Measurements from ENCODE around the gene CYP4F2. TPM values are rescaled to one million over a fixed set of nuclear protein-coding genes. Genes with fewer than 3 reads are reported as not detected.
"Not testable (repeated sequence)": the region's sequence is repeated elsewhere in the genome, so short reads cannot be mapped to it uniquely, and the experiment has no call there.

The CYP4F2 gene
- total and polyA plus RNA-seq, 9 of the 15 experiments (the other 6 are each of a cell fraction or from before 2014, with no cell fraction given), result 0.10 to 0.56 (median 0.32) TPM; not detected in 2

GRCh38 chr19:15839888-15840287, 58.0 kb downstream of the CYP4F2 start:
- H3K4me1 ChIP-seq (replicated peaks in 1 of 2; ENCODE audit: control insufficient read depth in 2 of 2, insufficient read depth in 2 of 2, low read length in 2 of 2), result peaks cover 30 to 43% of the 10 kb centered on the region in 2 experiments
- BruUV-seq (replicated peaks); FAIRE-seq; H3K9me3 ChIP-seq (replicated peaks; ENCODE audit: control insufficient read depth, insufficient read depth, low read depth, low read length); in situ Hi-C loops (cut with MboI); H4K20me1 ChIP-seq (replicated peaks; ENCODE audit: control insufficient read depth, insufficient read depth, low read length); H3K9ac ChIP-seq (ENCODE audit: insufficient read depth in 1 of 2, low read depth in 2 of 2, low read length in 2 of 2); H3K4me2 ChIP-seq (ENCODE audit: insufficient read depth, low read length); ATAC-seq; H2AFZ ChIP-seq (ENCODE audit: low read depth, low read length); H3K9me1 ChIP-seq (ENCODE audit: control insufficient read depth, insufficient read depth, low read length); H3K27me3 ChIP-seq (ENCODE audit: control insufficient read depth in 2 of 2, insufficient read depth in 2 of 2, low read length in 2 of 2); DNase-seq (ENCODE audit: extremely low read depth in 1 of 4, low spot score in 3 of 4); H3K4me3 ChIP-seq: not testable (repeated sequence)
- ChIA-PET POLR2A (interaction anchor here (0.6 to 1.5 kb wide), 3 partner anchors 18 to 197 kb away, joined by 3 read pairs; no protein-coding TSS in a partner anchor), CTCF (ENCODE audit: low intra/inter-chr PET ratio) (interaction anchor here (0.6 kb wide), 1 partner anchor 418 kb away, joined by 5 read pairs; no protein-coding TSS in a partner anchor)
- H3K27ac ChIP-seq (ENCODE audit: extremely low read depth, low read depth, low read length), result peak overlapping the region; percentile 99; the same call in 1 of the 3 replicates
- 45% methylated on average over 4 of the region's 4 CpGs for WGBS (ENCODE audit: insufficient coverage, low coverage, missing lambda C conversion rate)
- H3K36me3 ChIP-seq (ENCODE audit: control insufficient read depth, insufficient read depth, low read length), result peaks cover 14% of the 10 kb centered on the region
- peak; percentile 60 to 97; a peak in 2 of 4 replicates for TF ChIP-seq SRF (CRISPR knock-in tag; IDR thresholded peaks at IDR 0.05)
- TF ChIP-seq RFX1 (IDR thresholded peaks at IDR 0.05), result peak; percentile 79
- intact Hi-C loops (cut with micrococcal nuclease), result loop anchor here (10.0 kb wide), 1 partner anchor 345 kb away; the partner anchor contains the start of gene FAM32A
- peaks cover 12% of the 10 kb centered on the region; the same call in 2 of the 3 replicates for H3K79me2 ChIP-seq (ENCODE audit: control insufficient read depth, insufficient read depth, low read length)

- H3K4me1 ChIP-seq (replicated peaks in 1 of 2; ENCODE audit: control insufficient read depth in 2 of 2, insufficient read depth in 2 of 2, low read length in 2 of 2), result peaks cover 27 to 45% of the 10 kb centered on the region in 2 experiments
- H3K4me3 ChIP-seq, result peak overlapping the region; percentile 66
- H3K79me2 ChIP-seq (ENCODE audit: control insufficient read depth, insufficient read depth, low read length), result peaks cover 27% of the 10 kb centered on the region
- H3K9me1 ChIP-seq (ENCODE audit: control insufficient read depth, insufficient read depth, low read length), result peaks cover 3% of the 10 kb centered on the region
- no peak for FAIRE-seq
- POLR2A ChIA-PET, result interaction anchor here (1.3 kb wide), 1 partner anchor 14 kb away, joined by 4 read pairs; no protein-coding TSS in a partner anchor
- no peaks in the 10 kb centered on the region for H4K20me1 ChIP-seq (replicated peaks; ENCODE audit: control insufficient read depth, insufficient read depth, low read length)
- H2AFZ ChIP-seq (ENCODE audit: low read depth, low read length), result peak overlapping the region; percentile 41; the same call in 1 of the 2 replicates
- H3K9ac ChIP-seq (ENCODE audit: insufficient read depth in 1 of 2, low read depth in 2 of 2, low read length in 2 of 2), result peak overlapping the region in 1 of 2 experiments; percentile 96; a peak in 2 of 4 replicates
- H3K9me3 ChIP-seq (replicated peaks; ENCODE audit: control insufficient read depth, insufficient read depth, low read depth, low read length), result no peaks in the 10 kb centered on the region
- no peaks in the 10 kb centered on the region for H3K27me3 ChIP-seq (ENCODE audit: control insufficient read depth in 2 of 2, insufficient read depth in 2 of 2, low read length in 2 of 2)
- TF ChIP-seq DEAF1 (CRISPR knock-in tag; IDR thresholded peaks at IDR 0.05), result no peak
- TF ChIP-seq POLR2A (conservative IDR thresholded peaks at IDR 0.05), result no peak
- no peak for TF ChIP-seq PHB (CRISPR knock-in tag; IDR thresholded peaks at IDR 0.05)
- TF ChIP-seq ZNF766 (CRISPR knock-in tag; conservative IDR thresholded peaks at IDR 0.05), result peak; percentile 60; the same call in 1 of the 2 replicates
- peak; percentile 82 for TF ChIP-seq SPI1 (IDR thresholded peaks at IDR 0.05; ENCODE audit: borderline replicate concordance, low read depth, low read length)
- TF ChIP-seq SLC30A9 (CRISPR knock-in tag; IDR thresholded peaks at IDR 0.05), result no peak
- TF ChIP-seq KAT7 (CRISPR knock-in tag; IDR thresholded peaks at IDR 0.05; ENCODE audit: borderline replicate concordance), result 0 out of 2 replicates have a peak, but pooled peaks have one; percentile 40
- peak overlapping the region; percentile 99 for H3K27ac ChIP-seq (ENCODE audit: extremely low read depth, low read depth, low read length)
- CTCF ChIA-PET (ENCODE audit: low intra/inter-chr PET ratio), result no interaction called here
- in situ Hi-C loops (cut with MboI) (no loop called here), intact Hi-C loops (cut with micrococcal nuclease) (no loop called here)
- H3K4me2 ChIP-seq (ENCODE audit: insufficient read depth, low read length), result peak overlapping the region; percentile 75
- BruUV-seq (replicated peaks), result no TSS peak
- no peak for DNase-seq (ENCODE audit: extremely low read depth in 1 of 4, low spot score in 3 of 4)
- 62% methylated on average over 3 of the region's 3 CpGs for WGBS (ENCODE audit: insufficient coverage, low coverage, missing lambda C conversion rate)
- H3K36me3 ChIP-seq (ENCODE audit: control insufficient read depth, insufficient read depth, low read length), result peaks cover 29% of the 10 kb centered on the region
- ATAC-seq, result no peak
These were observed 59.5 kb downstream of the CYP4F2 start for GRCh38 chr19:15838351-15838750.

Measured in K562 (cell line).